ENCODE measurements around the gene TDRD7.

DNA sequence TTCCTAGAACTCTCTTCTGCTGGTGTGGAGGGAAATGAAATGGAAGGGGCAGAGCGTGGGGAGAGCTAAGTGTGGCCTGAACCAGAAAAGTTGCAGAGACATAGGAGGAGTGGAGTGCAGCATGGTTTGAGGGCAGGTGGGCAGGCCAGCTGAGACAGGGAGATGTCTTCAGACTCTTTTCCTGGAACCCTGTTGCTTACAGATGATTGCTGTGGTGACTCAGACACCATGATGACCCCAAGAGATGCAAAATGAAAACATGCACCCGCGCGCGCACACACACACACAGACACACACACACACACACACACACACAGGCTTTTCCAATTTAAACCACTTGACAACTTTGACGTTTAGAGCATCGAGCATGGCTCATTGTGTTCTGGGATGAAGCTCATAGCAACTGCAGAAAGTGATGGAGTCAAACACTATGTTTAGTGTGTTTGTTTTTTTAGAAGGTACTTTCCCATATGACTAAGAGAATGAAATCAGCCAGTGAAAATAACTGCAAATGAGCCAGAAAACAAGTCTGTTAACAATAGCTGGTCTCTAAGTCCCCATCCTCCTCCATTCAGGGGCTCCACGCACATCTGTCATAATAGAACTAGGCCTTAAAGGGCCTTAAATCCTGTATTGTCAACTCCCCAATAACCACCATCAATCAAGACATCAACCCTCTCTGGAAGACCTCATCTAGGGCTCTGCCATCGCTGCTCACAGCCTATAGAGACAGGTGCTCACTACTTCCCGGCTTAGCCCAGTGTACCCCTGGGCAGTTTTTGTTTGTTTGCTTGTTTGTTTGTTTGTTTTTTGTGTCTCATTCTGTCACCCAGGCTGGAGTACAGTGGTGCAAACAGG, 99.1 kb downstream of the TDRD7 start:
- TF ChIP-seq, protein P1, sequence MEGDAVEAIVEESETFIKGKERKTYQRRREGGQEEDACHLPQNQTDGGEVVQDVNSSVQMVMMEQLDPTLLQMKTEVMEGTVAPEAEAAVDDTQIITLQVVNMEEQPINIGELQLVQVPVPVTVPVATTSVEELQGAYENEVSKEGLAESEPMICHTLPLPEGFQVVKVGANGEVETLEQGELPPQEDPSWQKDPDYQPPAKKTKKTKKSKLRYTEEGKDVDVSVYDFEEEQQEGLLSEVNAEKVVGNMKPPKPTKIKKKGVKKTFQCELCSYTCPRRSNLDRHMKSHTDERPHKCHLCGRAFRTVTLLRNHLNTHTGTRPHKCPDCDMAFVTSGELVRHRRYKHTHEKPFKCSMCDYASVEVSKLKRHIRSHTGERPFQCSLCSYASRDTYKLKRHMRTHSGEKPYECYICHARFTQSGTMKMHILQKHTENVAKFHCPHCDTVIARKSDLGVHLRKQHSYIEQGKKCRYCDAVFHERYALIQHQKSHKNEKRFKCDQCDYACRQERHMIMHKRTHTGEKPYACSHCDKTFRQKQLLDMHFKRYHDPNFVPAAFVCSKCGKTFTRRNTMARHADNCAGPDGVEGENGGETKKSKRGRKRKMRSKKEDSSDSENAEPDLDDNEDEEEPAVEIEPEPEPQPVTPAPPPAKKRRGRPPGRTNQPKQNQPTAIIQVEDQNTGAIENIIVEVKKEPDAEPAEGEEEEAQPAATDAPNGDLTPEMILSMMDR (IDR thresholded peaks at IDR 0.05): no peak
- TF ChIP-seq EZH2 (IDR thresholded peaks at IDR 0.05; ENCODE audit: borderline replicate concordance, insufficient read depth, low read depth, low read length, poor library complexity, severe bottlenecking): no peak

Measured in B cell (primary cell).